Measurements from ENCODE around the gene ANKRD60.

ANKRD60 gene

DNA sequence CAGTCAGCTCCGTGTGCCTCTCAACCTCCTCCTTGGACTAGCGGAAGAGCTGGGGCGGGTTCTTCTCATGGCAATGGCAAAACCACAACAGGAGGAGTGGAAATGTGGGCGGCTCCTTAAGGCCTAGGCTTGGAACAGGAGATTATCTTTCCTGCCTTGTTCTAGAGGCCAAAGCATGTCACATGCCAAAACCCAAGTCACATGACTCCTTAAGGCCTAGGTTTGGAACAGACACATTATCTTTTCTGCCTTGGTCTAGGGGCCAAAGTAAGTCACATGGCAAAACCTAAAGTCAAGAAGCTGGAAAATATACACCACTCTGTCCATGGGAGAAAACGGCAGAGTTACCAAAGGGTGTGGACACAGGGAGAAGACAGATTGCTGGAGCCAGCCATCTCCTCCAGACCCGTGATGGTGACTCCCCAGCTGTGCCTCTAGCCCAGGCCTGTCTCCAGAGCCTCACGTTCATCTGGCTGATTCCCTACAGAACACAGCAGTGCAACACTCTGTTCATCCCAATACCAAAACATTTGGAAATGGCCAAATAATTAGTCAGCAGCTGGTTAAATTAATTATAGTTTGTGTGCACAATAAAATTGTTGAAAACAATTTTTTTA lies 34.2 kb downstream of the ANKRD60 start:
- H3K27me3 ChIP-seq (replicated peaks): no peaks in the 10 kb centered on the region
- DNase-seq: no peak
- in situ Hi-C loops (cut with HindIII; ENCODE audit: low pct_ligation_motif_present, low sequenced_read_pairs): no loop called here
- H3K36me3 ChIP-seq (replicated peaks): no peaks in the 10 kb centered on the region
- H3K27ac ChIP-seq: no peak overlapping the region
- TF ChIP-seq, protein P1, sequence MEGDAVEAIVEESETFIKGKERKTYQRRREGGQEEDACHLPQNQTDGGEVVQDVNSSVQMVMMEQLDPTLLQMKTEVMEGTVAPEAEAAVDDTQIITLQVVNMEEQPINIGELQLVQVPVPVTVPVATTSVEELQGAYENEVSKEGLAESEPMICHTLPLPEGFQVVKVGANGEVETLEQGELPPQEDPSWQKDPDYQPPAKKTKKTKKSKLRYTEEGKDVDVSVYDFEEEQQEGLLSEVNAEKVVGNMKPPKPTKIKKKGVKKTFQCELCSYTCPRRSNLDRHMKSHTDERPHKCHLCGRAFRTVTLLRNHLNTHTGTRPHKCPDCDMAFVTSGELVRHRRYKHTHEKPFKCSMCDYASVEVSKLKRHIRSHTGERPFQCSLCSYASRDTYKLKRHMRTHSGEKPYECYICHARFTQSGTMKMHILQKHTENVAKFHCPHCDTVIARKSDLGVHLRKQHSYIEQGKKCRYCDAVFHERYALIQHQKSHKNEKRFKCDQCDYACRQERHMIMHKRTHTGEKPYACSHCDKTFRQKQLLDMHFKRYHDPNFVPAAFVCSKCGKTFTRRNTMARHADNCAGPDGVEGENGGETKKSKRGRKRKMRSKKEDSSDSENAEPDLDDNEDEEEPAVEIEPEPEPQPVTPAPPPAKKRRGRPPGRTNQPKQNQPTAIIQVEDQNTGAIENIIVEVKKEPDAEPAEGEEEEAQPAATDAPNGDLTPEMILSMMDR (IDR thresholded peaks at IDR 0.05; ENCODE audit: low read depth, low read length, missing control alignments): no peak
- H3K4me3 ChIP-seq (ENCODE audit: low read depth, low read length): no peak overlapping the region

DNA sequence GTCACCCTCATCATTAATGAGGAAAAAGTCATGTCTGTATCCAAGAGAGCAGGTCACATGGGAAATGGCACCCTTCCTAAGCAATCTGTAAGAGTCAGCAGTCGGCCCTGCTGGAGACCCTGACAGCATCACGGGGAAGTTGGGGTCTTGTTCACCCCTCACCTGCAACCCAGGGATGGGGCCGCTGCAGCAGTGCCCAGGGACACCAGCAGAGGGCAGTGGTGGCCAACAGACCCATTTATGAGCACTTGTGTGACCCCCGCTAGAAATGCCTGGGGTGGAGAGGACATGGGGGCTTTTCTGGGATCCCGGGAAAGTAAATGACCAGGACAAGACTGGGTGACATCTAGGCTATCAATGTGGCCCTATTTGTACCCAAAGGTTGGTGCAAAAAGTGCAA lies 35.9 kb downstream of the ANKRD60 start:
- in situ Hi-C loops (cut with HindIII; ENCODE audit: low pct_ligation_motif_present, low sequenced_read_pairs): no loop called here
- no peak for DNase-seq
- no peaks in the 10 kb centered on the region for H3K36me3 ChIP-seq (replicated peaks)

DNA sequence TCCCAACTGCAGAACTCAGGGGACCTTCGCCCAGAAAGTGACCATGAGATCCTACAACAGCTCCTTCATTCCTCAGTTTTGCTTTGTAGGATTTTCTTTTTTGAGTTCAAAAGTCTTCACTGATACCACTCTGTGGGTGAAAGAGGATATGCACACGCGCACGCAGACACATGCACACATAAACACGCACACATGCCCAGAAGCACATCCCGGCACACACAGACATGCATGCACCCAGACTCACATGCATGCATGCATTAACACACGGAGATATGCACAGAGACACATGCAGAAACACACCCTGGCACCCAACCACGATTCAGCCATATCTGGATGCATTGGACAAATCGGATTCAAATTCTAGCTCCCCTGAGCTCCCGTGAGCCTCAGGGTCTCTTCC lies 36.4 kb downstream of the ANKRD60 start:
- H3K27me3 ChIP-seq (replicated peaks): no peaks in the 10 kb centered on the region
- H3K4me3 ChIP-seq (ENCODE audit: low read depth, low read length): no peak overlapping the region

More for the DNA sequence above, 35.9 kb downstream of the ANKRD60 start:
- TF ChIP-seq, protein P1 (IDR thresholded peaks at IDR 0.05; ENCODE audit: low read depth, low read length, missing control alignments): peak; percentile 77
- Histone ChIP-seq H3K27ac (no peak overlapping the region), H3K27me3 (replicated peaks) (no peaks in the 10 kb centered on the region), H3K4me3 (ENCODE audit: low read depth, low read length) (no peak overlapping the region)

DNA sequence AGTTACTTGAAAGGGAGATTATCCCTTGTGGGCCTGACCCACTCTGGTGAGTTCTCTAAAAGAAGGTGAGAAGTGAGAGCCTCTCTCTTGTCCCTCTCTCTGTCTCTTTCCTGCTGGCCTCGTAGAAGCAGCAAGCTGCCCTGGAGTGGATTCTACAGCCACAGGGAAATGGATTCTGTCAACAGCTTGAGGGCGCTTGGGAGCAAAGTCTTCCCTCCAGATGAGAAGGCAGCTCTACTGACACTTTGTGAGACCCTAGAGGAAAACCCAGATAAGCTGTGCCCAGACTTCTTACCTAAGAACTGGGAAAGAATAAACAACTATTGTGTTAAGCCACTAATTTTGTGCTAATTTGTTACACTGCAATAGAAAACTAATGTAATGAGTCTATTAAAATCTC lies 39.9 kb downstream of the ANKRD60 start:
- TF ChIP-seq, protein P1 (IDR thresholded peaks at IDR 0.05; ENCODE audit: low read depth, low read length, missing control alignments): peak; percentile 36
- no peaks in the 10 kb centered on the region for H3K36me3 ChIP-seq (replicated peaks)
- H3K27ac ChIP-seq: no peak overlapping the region
- no peak overlapping the region for H3K4me3 ChIP-seq (ENCODE audit: low read depth, low read length)
- no peaks in the 10 kb centered on the region for H3K27me3 ChIP-seq (replicated peaks)
- in situ Hi-C loops (cut with HindIII; ENCODE audit: low pct_ligation_motif_present, low sequenced_read_pairs): loop anchor here (10.0 kb wide), 1 partner anchor 574 kb away; no protein-coding TSS in a partner anchor
- DNase-seq: no peak

More for the DNA sequence above, 36.4 kb downstream of the ANKRD60 start:
- Histone ChIP-seq H3K36me3 (replicated peaks) (no peaks in the 10 kb centered on the region), H3K27ac (no peak overlapping the region)
- TF ChIP-seq, protein P1 (IDR thresholded peaks at IDR 0.05; ENCODE audit: low read depth, low read length, missing control alignments): no peak
- DNase-seq: no peak
- in situ Hi-C loops (cut with HindIII; ENCODE audit: low pct_ligation_motif_present, low sequenced_read_pairs): no loop called here

DNA sequence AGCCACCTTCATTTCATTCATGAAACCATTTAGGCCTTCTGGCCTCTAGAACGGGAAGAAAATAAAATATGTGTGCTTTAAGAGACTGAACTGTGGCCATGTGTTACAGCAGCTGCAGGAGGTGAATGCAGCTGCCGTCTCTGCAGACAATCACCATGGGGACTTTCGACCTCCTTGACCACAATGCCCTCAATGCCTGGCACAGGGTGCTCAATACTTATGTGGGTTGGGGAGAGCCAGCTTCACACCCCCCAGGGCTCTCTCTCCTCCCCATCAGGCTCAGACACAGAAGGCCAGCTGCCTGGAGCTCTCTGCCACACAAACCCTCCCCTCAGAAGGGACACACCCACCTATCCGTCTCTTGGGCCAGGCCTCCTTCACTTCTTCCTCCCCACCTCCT lies 43.5 kb downstream of the ANKRD60 start:
- Histone ChIP-seq H3K36me3 (replicated peaks) (no peaks in the 10 kb centered on the region), H3K27ac (no peak overlapping the region), H3K4me3 (ENCODE audit: low read depth, low read length) (no peak overlapping the region), H3K27me3 (replicated peaks) (no peaks in the 10 kb centered on the region)
- in situ Hi-C loops (cut with HindIII; ENCODE audit: low pct_ligation_motif_present, low sequenced_read_pairs): loop anchor here (10.0 kb wide), 1 partner anchor 570 kb away; no protein-coding TSS in a partner anchor
- TF ChIP-seq, protein P1 (IDR thresholded peaks at IDR 0.05; ENCODE audit: low read depth, low read length, missing control alignments): no peak
- no peak for DNase-seq

DNA sequence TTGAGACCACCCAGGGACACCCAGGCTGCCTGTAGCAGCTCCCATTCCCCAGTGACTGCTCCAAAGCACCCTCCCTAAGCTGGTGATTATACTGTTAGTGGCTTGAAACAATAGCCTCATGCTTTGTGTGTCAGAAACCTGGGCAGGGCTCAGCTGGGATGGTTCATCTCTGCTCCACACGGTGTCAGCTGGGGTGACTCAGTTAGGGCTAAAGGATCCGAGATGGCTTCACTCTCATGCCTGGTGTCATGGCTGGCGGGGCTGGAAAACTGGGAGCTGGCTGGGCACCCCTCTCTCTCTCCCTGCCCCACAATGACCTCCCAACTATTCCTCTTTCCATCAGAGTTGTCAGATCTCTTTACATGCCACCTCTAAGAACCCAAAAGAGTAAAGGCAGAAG lies 44.4 kb downstream of the ANKRD60 start:
- no peak for DNase-seq
- H3K4me3 ChIP-seq (ENCODE audit: low read depth, low read length): no peak overlapping the region
- TF ChIP-seq, protein P1 (IDR thresholded peaks at IDR 0.05; ENCODE audit: low read depth, low read length, missing control alignments): no peak
- no peaks in the 10 kb centered on the region for H3K27me3 ChIP-seq (replicated peaks)
- no peaks in the 10 kb centered on the region for H3K36me3 ChIP-seq (replicated peaks)
- in situ Hi-C loops (cut with HindIII; ENCODE audit: low pct_ligation_motif_present, low sequenced_read_pairs): loop anchor here (10.0 kb wide), 1 partner anchor 569 kb away; no protein-coding TSS in a partner anchor
- no peak overlapping the region for H3K27ac ChIP-seq

Data from brain microvascular endothelial cell (primary cell).